HUES64 (cell line): ENCODE measurements around the gene AOX1.

Experiments
- H3K27ac ChIP-seq: 2 replicates; pipeline ENCODE4 v1.7.0; 2013; ENCODE audit warnings: low read depth, low read length, inconsistent platforms
- H3K27me3 ChIP-seq: 2 replicates; pipeline ENCODE4 v1.6.1; 2013; ENCODE audit warnings: mild to moderate bottlenecking, low read length; ENCODE audit not compliant: insufficient read depth
- H3K36me3 ChIP-seq: 2 replicates; pipeline ENCODE4 v1.6.1; 2013; ENCODE audit warnings: mild to moderate bottlenecking, low read length; ENCODE audit not compliant: insufficient read depth
- H3K4me1 ChIP-seq: 2 replicates; pipeline ENCODE4 v1.6.1; 2013; ENCODE audit warnings: mild to moderate bottlenecking, low read length, moderate library complexity; ENCODE audit not compliant: insufficient read depth
- H3K4me3 ChIP-seq: 2 replicates; pipeline ENCODE4 v1.5.1; 2013; ENCODE audit warnings: mild to moderate bottlenecking, low read length, moderate library complexity
- H3K9ac ChIP-seq: 2 replicates; pipeline ENCODE4 v1.6.1; 2013; ENCODE audit warnings: mild to moderate bottlenecking, low read depth, low read length
- H3K9me3 ChIP-seq: 2 replicates; pipeline ENCODE4 v1.6.1; 2013; ENCODE audit warnings: low read depth, low read length; ENCODE audit not compliant: insufficient read depth
- WGBS: fragments of 150-250, 120-280 bp; methylation state at CpG from one replicate; pipeline ENCODE4 v1.1.7; 2013; ENCODE audit warnings: missing lambda C conversion rate; 5-methylcytosine and 5-hydroxymethylcytosine counted together

Gene AOX1

DNA sequence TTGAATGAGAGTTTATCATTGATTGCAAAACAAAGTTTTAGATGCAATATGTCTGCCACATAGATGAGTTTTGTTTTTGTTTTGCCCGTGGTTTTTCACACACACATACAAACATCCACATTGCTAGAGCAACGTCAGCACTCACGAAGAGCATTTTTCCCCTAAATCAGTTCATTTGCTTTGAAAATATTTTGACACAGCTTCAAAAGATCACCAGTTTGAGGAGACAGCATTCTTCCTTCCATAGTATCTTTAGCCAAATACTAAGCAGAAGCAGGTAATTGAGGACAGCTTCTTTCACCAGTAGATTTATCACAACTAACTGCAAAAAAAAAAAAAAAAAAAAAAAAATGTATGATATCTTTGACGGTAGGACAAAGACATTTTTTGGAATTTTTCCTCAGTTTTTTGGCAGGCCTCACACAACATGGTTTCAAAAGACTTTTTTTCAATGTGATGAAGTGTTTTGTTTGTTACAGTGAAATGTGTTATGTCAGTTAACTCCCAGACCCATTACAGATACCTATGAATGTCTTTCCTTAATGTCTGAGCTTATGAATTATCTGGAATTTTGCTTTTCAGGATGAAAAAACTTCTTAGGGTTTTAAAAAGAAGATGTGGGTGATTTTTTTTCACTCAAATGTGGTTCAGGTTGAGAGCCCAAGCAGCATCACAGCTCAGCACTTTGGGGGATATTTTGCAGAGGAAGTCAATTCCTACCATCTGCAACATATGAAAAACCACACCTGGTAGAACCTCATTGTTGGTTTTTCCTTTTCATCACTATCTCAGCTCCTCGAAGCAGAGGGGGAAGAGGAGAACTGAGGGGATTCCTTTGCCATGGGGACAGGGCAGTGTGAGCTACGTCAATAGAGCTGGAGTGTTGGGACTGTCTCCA, 31.6 kb downstream of the AOX1 start:
- Histone ChIP-seq H3K9ac (no peak overlapping the region), H3K36me3 (no peaks in the 10 kb centered on the region), H3K27ac (no peak overlapping the region), H3K4me3 (no peak overlapping the region), H3K27me3 (no peaks in the 10 kb centered on the region), H3K9me3 (no peaks in the 10 kb centered on the region), H3K4me1 (no peaks in the 10 kb centered on the region)
- WGBS: 90% methylated on average over 6 of the region's 6 CpGs

DNA sequence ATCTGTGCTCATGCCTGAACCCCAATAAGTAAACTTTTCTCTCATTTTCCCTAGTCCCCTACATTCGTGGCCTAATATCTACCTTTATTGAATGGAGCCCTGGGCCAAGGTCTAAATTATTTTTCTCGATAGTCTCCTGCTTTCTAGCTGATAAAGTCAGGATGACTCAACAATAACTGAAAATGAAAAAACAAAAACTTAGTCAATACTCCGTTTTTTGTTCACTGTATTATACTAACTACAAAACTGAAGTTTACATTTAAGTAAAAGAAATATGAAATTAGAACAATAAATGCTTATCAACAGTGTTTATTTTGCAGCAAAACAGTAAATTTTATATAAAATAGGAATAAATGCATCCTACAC, 32.2 kb downstream of the AOX1 start:
- WGBS: 90% methylated on average over 2 of the region's 3 CpGs
- Histone ChIP-seq H3K36me3 (no peaks in the 10 kb centered on the region), H3K4me1 (no peaks in the 10 kb centered on the region), H3K9ac (no peak overlapping the region), H3K27me3 (no peaks in the 10 kb centered on the region), H3K4me3 (no peak overlapping the region), H3K9me3 (no peaks in the 10 kb centered on the region), H3K27ac (no peak overlapping the region)

DNA sequence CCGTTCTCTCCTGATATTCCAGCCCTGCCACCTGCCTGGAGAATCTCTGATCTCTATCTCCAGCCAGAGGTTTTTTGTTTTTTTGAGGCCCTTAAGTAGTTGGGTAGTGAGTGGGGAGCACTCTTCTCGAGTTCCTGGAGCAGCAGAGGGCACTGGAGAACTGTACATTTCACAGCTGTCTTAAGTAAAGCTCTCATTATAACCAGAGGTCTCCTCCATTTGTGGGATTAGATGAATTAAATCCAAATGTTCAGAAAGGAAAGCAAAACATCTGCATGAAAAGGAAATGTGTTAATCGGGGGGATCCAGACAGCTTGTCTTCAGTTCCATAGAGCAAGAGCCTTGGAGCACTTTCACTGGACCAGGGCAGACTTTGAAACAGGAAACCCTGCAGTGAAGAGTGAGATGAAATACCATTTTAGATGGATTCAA, 32.8 kb downstream of the AOX1 start:
- WGBS: 84% methylated on average over 3 of the region's 3 CpGs
- H3K27ac ChIP-seq: no peak overlapping the region
- H3K27me3 ChIP-seq: no peaks in the 10 kb centered on the region
- H3K36me3 ChIP-seq: no peaks in the 10 kb centered on the region
- H3K9me3 ChIP-seq: no peaks in the 10 kb centered on the region
- H3K4me3 ChIP-seq: no peak overlapping the region
- H3K4me1 ChIP-seq: no peaks in the 10 kb centered on the region
- no peak overlapping the region for H3K9ac ChIP-seq

DNA sequence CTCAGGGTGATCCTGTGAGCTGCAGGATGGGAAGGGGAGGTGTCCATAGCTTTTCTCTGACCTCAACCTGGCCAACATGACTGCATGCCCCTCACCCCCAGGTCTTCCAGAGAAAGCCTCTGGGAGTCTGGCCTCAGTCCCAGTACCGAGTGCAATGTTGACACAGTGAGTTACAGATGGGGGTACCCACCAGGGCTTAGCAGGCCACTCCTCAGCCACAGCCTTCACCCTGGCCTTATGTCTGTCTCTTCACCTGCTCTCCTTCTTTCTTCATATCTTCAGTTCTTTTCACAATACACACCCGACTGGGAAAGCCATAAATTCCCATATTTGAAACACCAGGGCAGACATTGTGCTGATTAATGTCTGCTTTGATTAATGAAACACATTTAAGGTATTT, 33.5 kb downstream of the AOX1 start:
- no peaks in the 10 kb centered on the region for H3K36me3 ChIP-seq
- no peaks in the 10 kb centered on the region for H3K27me3 ChIP-seq
- H3K27ac ChIP-seq: no peak overlapping the region
- no peaks in the 10 kb centered on the region for H3K9me3 ChIP-seq
- H3K4me3 ChIP-seq: no peak overlapping the region
- no peak overlapping the region for H3K9ac ChIP-seq
- WGBS: 85% methylated on average over 2 of the region's 2 CpGs
- no peaks in the 10 kb centered on the region for H3K4me1 ChIP-seq

DNA sequence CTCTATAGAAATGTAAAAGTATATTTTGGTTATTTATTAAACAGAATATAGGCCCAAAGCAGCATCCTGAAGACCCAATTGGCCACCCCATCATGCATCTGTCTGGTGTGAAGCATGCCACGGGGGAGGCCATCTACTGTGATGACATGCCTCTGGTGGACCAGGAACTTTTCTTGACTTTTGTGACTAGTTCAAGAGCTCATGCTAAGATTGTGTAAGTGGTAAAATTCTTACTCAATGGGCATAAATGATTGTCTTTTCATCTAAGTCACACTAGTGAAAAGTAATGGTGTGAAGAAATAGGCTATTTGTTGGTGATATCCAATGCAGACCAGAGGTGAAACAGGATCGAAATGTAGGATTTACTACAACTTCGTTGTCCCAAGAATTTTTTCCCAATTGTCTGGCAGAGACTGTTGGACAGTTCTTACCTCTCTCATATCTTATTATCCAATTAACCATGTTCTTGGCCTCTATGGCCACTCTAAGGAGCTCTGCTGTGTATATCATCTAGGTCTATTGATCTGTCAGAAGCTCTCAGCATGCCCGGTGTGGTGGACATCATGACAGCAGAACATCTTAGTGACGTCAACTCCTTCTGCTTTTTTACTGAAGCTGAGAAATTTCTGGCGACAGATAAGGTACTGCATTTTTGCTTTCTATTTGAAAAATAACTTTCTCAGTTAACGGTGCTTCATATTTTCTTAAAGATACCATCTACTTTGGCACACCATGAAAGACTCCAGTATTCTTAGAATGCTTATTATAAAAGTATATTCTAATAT, 35.0 kb downstream of the AOX1 start:
- H3K36me3 ChIP-seq: no peaks in the 10 kb centered on the region
- no peaks in the 10 kb centered on the region for H3K27me3 ChIP-seq
- H3K4me1 ChIP-seq: peaks cover under 1% of the 10 kb centered on the region; the same call in 1 of the 2 replicates
- no peak overlapping the region for H3K9ac ChIP-seq
- WGBS: 95% methylated on average over 7 of the region's 7 CpGs
- H3K4me3 ChIP-seq: no peak overlapping the region
- H3K27ac ChIP-seq: no peak overlapping the region
- no peaks in the 10 kb centered on the region for H3K9me3 ChIP-seq

DNA sequence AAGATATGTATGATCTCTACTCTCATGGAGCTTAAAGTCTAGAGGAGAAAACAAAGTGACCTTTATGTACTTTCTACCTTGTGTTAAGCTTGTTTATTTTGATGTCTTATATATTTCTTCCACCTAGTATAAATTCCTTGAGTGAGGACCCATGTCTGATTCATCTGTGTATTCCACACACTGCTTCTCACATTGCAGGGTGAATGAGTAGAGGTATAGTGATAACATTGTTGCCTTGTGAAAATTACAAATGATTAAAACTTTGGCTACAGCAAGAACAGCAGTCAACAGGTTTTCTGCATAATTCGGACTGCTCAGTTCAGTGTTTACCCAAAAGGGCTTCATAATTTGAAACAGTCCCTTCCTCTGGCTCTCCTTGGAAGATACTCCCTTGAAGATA, 36.3 kb downstream of the AOX1 start:
- peaks cover 7% of the 10 kb centered on the region for H3K4me1 ChIP-seq
- no peaks in the 10 kb centered on the region for H3K36me3 ChIP-seq
- no peak overlapping the region for H3K9ac ChIP-seq
- no peak overlapping the region for H3K4me3 ChIP-seq
- H3K27me3 ChIP-seq: no peaks in the 10 kb centered on the region
- 87% methylated on average over 1 of the region's 1 CpG for WGBS
- H3K27ac ChIP-seq: no peak overlapping the region
- H3K9me3 ChIP-seq: no peaks in the 10 kb centered on the region

DNA sequence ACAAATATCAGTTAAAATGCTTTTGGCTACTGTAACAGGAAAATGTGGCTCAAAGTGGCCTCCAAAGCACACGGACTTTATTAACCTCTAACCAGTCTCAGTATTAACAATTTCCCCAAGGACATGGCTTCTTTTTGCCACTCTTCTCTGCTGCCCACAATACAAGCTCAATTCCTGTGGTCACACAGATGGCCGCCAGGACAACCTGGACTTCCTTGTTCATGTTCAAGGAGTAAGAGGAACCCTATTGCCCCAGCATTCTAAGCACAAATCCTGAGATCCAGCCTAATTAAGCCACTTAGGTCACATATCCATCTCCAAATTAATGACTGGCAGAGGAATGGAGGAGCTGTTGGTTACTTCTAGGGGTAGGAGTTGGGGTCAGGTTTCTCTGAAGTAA, 38.2 kb downstream of the AOX1 start:
- Histone ChIP-seq H3K9me3 (no peaks in the 10 kb centered on the region), H3K9ac (no peak overlapping the region), H3K36me3 (no peaks in the 10 kb centered on the region), H3K4me3 (no peak overlapping the region), H3K4me1 (peaks cover 9% of the 10 kb centered on the region), H3K27me3 (no peaks in the 10 kb centered on the region), H3K27ac (no peak overlapping the region)
- WGBS: 89% methylated on average over 2 of the region's 2 CpGs

DNA sequence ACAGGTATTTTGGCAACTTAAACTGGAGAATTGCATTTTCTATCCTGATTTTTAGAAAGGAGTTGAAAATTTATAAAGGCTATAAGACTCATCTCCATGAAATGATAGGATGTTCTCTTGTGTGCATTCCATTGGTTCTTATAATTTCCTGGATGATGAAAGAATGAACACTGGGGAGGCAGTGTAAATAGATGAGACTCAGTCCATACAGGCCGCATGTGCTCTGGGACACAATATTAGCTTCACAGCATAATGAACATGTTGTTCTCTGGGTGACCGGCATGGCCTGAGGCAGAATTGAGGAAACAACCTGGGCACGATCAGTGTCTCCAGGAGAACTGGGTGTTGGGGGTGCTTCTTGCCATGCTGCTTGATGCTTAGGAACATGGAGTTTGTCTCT, 38.8 kb downstream of the AOX1 start:
- H3K4me1 ChIP-seq: peaks cover 9% of the 10 kb centered on the region
- no peak overlapping the region for H3K4me3 ChIP-seq
- H3K27me3 ChIP-seq: no peaks in the 10 kb centered on the region
- no peaks in the 10 kb centered on the region for H3K9me3 ChIP-seq
- H3K9ac ChIP-seq: no peak overlapping the region
- no peak overlapping the region for H3K27ac ChIP-seq
- 94% methylated on average over 3 of the region's 3 CpGs for WGBS
- no peaks in the 10 kb centered on the region for H3K36me3 ChIP-seq

DNA sequence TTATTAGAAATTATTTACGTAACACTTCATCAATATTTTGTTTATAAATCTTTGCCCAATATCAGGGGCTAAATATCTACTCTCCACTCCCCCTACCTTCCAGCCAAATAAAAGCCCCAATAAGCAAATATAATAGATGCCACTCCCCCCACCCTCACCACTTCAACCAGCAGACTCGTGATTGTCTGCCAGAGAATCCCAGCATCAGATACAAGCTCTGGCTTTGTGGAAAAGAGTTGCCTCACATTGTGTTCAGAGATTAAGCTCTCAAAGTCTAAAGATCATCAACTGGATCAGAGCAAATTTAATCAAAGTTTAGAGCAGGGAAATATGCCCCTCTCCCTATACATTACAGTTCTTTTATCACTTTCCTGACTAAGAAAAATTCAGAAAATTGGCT, 39.5 kb downstream of the AOX1 start:
- H3K9me3 ChIP-seq: no peaks in the 10 kb centered on the region
- no peaks in the 10 kb centered on the region for H3K27me3 ChIP-seq
- WGBS: 78% methylated on average over 2 of the region's 2 CpGs
- H3K27ac ChIP-seq: no peak overlapping the region
- no peaks in the 10 kb centered on the region for H3K36me3 ChIP-seq
- no peak overlapping the region for H3K9ac ChIP-seq
- H3K4me3 ChIP-seq: no peak overlapping the region
- H3K4me1 ChIP-seq: peaks cover 9% of the 10 kb centered on the region

DNA sequence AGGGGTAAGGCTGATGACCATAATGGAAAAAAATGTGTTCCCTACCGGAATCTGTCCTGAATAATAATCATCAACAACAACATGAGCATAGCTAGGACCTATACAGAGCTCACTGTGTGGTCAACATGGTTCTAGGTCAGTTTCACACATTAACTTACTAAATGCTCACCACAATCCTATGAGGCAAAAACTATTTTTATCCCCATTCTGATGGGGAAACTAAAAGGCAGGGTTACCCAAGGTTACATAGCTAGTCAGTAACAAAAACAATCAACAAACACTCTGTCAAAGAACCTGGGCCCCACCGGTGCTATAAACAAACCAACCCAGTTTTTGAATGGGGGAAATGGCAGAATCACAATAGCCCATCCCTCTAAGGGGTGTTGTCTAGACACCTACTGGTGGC, 40.1 kb downstream of the AOX1 start:
- WGBS: 87% methylated on average over 2 of the region's 2 CpGs
- peaks cover 9% of the 10 kb centered on the region for H3K4me1 ChIP-seq
- H3K27ac ChIP-seq: no peak overlapping the region
- H3K27me3 ChIP-seq: no peaks in the 10 kb centered on the region
- H3K9ac ChIP-seq: no peak overlapping the region
- H3K36me3 ChIP-seq: no peaks in the 10 kb centered on the region
- H3K4me3 ChIP-seq: no peak overlapping the region
- no peaks in the 10 kb centered on the region for H3K9me3 ChIP-seq

DNA sequence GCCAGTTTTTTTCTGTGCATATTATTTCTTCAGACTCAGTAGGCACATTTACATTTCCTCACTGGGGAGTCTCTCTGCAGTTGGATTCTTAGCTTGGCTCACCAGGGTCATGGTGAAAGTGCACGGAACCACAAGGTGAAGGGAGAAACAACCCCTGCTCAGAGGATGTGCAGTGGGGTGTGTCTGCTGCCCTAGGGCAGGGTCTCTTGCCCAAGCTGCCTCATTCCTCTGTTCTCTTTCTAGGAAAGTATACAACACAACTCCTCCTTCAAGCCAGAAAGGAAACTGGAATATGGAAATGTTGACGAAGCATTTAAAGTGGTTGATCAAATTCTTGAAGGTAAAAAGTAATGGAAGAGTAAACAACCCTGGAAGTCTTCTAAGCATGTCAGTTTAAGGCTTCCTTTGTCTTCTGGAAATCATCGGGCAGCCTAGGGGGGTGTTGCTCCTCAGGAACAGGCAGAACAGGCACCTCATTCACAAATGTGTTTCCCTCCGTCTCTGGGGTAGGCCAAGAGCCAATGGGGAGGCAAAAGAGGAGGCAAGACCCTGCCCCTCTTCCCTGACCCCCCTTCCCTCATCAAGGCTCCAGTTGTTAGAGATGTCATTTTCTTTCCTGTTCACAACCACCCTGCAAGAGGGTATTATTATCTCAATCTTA, 41.4 kb downstream of the AOX1 start:
- no peak overlapping the region for H3K27ac ChIP-seq
- WGBS: 82% methylated on average over 4 of the region's 4 CpGs
- no peaks in the 10 kb centered on the region for H3K36me3 ChIP-seq
- H3K27me3 ChIP-seq: no peaks in the 10 kb centered on the region
- no peaks in the 10 kb centered on the region for H3K9me3 ChIP-seq
- peaks cover 9% of the 10 kb centered on the region for H3K4me1 ChIP-seq
- no peak overlapping the region for H3K9ac ChIP-seq
- H3K4me3 ChIP-seq: no peak overlapping the region
